PC-3 (cell line): ENCODE measurements around the gene RAI2.

ENCODE experiments used
- CTCF ChIP-seq: fragments of 300-600 bp; sonication (generic); conservative IDR thresholded peaks from 2 replicates; pipeline ENCODE4 v1.5.1; 2017; ENCODE audit warnings: antibody characterized with exemption, low read depth, mild to moderate bottlenecking, low read length
- EZH2 ChIP-seq: fragments of 300-600 bp; sonication (generic); IDR thresholded peaks from one replicate; pipeline ENCODE4 v1.6.1; 2017; ENCODE audit warnings: antibody characterized with exemption, mild to moderate bottlenecking, low read length; ENCODE audit not compliant: unreplicated experiment
- EZH2phosphoT487 ChIP-seq: fragments of 300-600 bp; sonication (generic); IDR thresholded peaks from 2 replicates; pipeline ENCODE4 v1.6.1; 2018; ENCODE audit warnings: mild to moderate bottlenecking, antibody characterized with exemption, low read length, borderline replicate concordance

GRCh38 chrX:17860179-17860780 is 818 bp downstream of the RAI2 start:
- TF ChIP-seq CTCF (no peak), EZH2 (peak; percentile 63), EZH2phosphoT487 (no peak)
